Esophagus muscularis mucosa (tissue), 4 donors: ENCODE results near the gene NCL. TPM values are rescaled to one million over a fixed set of nuclear protein-coding genes. Genes with fewer than 3 reads are reported as not detected.
"Not testable (repeated sequence)": the region's sequence is repeated elsewhere in the genome, so short reads cannot be mapped to it uniquely, and the experiment has no call there.

Experiments
- DNase-seq: peaks from one replicate; pipeline ENCODE4 v3.0.0-alpha.2; 2017; ENCODE audit errors: extremely low spot score
- H3K27ac ChIP-seq, 4 donors: fragments of 200-600 bp; sonication (generic); replicated peaks in 1 of 4; 1 replicate in 3 of 4; 2 replicates in 1 of 4; pipeline ENCODE4 v1.5.1; 2016 to 2019; ENCODE audit warnings: mild to moderate bottlenecking in 1 of 4
- H3K27me3 ChIP-seq, 4 donors: fragments of 200-600 bp; sonication (generic); one replicate each; pipeline versions ENCODE4 v1.5.1 to v1.6.0; 2016 to 2019
- H3K36me3 ChIP-seq, 4 donors: fragments of 200-600 bp; sonication (generic); one replicate each; pipeline ENCODE4 v1.5.1; 2016 to 2019
- H3K4me1 ChIP-seq, 4 donors: fragments of 200-600 bp; sonication (generic); one replicate each; pipeline ENCODE4 v1.5.1; 2016 to 2019
- H3K4me3 ChIP-seq, 4 donors: fragments of 200-600 bp; sonication (generic); 1 replicate in 2 of 4; 2 replicates in 2 of 4; pipeline ENCODE4 v1.5.1; 2016 to 2019; ENCODE audit warnings: mild to moderate bottlenecking in 4 of 4, moderate library complexity in 1 of 4
- H3K9me3 ChIP-seq, 4 donors: fragments of 200-600 bp; sonication (generic); 1 replicate in 3 of 4; 2 replicates in 1 of 4; pipeline ENCODE4 v1.5.1; 2016 to 2019
- EP300 ChIP-seq: sonication (generic); formaldehyde crosslinking; IDR thresholded peaks from one replicate; pipeline ENCODE4 v1.6.1; 2017; ENCODE audit warnings: antibody characterized with exemption
- POLR2A ChIP-seq: fragments of 450-650 bp; IDR thresholded peaks from one replicate; pipeline ENCODE4 v1.6.1; 2017; ENCODE audit warnings: antibody characterized with exemption, moderate library complexity, mild to moderate bottlenecking, low read depth
- POLR2AphosphoS5 ChIP-seq, 2 donors: sonication (generic); formaldehyde crosslinking; IDR thresholded peaks; one replicate each; pipeline ENCODE4 v1.6.1; 2017; ENCODE audit warnings: antibody characterized with exemption in 2 of 2
- WGBS: methylation state at CpG from one replicate; pipeline ENCODE4 v1.1.5; 2018; 5-methylcytosine and 5-hydroxymethylcytosine counted together
- intact Hi-C: fragments of 100-400 bp; cut with DNase I; formaldehyde crosslinking; loops from one replicate; pipeline ENCODE4 v1.15.1; 2023
- total RNA-seq, 4 donors: library from RNA; depleted of rRNA; stranded (reverse); fragments of >200 nt; gene quantifications; one replicate each; pipeline versions ENCODE4 v1.1.0 to v1.2.1, GENCODE V29; 2016
- TF ChIP-seq, protein P1 (sequence below), 3 experiments: fragments of 200-600 bp in 2 of 3; fragments of 450-650 bp in 1 of 3; sonication (generic) in 2 of 3; IDR thresholded peaks; one replicate each; pipeline ENCODE4 v1.5.1; 2017 to 2019; ENCODE audit warnings: antibody characterized with exemption in 3 of 3, mild to moderate bottlenecking in 2 of 3, moderate library complexity in 1 of 3

The NCL gene
- total RNA-seq, 4 donors from 2014 or later = 120 to 238 (median 161) TPM

DNA sequence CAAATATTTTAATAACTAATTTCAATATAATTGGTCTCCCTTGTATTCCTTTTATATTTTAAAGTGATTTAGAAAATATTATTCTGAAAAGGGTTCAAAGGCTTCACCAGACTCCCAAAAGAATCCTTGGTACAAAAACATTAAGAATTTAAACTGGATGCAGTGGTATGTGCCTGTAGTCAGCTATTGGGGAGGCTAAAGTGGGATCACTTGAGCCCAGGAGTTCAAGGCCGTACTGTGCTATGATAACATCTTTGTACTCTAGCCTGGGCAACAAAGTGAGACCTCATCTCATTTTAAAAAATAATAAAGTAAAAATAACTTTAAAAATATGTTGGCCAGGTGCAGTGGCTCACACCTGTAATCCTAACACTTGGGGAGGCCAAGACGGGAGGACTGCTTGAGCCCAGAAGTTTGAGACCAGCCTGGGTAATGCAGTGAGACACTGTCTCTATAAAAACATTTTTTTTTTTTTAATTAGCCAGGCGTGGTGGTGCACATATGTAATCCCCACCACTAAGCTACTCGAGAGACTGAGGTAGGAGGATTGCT, 14.7 kb downstream of the NCL start:
- Histone ChIP-seq H3K4me3 (no peak overlapping the region), H3K9me3 (no peaks in the 10 kb centered on the region), H3K4me1 (peaks cover 0 to 15% (median 8%) of the 10 kb centered on the region in 4 donors), H3K27ac (no peak overlapping the region), H3K27me3 (no peaks in the 10 kb centered on the region), H3K36me3 (peaks cover 9 to 24% (median 21%) of the 10 kb centered on the region in 4 donors)
- WGBS = 93% methylated on average over 4 of the region's 4 CpGs
- no peak for TF ChIP-seq POLR2A
- no peak for TF ChIP-seq POLR2AphosphoS5 (IDR thresholded peaks at IDR 0.05)
- TF ChIP-seq, protein P1, sequence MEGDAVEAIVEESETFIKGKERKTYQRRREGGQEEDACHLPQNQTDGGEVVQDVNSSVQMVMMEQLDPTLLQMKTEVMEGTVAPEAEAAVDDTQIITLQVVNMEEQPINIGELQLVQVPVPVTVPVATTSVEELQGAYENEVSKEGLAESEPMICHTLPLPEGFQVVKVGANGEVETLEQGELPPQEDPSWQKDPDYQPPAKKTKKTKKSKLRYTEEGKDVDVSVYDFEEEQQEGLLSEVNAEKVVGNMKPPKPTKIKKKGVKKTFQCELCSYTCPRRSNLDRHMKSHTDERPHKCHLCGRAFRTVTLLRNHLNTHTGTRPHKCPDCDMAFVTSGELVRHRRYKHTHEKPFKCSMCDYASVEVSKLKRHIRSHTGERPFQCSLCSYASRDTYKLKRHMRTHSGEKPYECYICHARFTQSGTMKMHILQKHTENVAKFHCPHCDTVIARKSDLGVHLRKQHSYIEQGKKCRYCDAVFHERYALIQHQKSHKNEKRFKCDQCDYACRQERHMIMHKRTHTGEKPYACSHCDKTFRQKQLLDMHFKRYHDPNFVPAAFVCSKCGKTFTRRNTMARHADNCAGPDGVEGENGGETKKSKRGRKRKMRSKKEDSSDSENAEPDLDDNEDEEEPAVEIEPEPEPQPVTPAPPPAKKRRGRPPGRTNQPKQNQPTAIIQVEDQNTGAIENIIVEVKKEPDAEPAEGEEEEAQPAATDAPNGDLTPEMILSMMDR (IDR thresholded peaks at IDR 0.05) = no peak
- TF ChIP-seq EP300 = no peak
- DNase-seq = no peak
- intact Hi-C loops = no loop called here

GRCh38 chr2:231436957-231437356, 27.3 kb downstream of the NCL start:
- H3K27me3 ChIP-seq = no peaks in the 10 kb centered on the region
- no peak overlapping the region for H3K27ac ChIP-seq
- no peak for DNase-seq
- no peaks in the 10 kb centered on the region for H3K4me1 ChIP-seq
- WGBS = 86% methylated on average over 13 of the region's 13 CpGs
- no peaks in the 10 kb centered on the region for H3K36me3 ChIP-seq
- no peaks in the 10 kb centered on the region for H3K9me3 ChIP-seq
- TF ChIP-seq, protein P1 (IDR thresholded peaks at IDR 0.05) = no peak
- TF ChIP-seq POLR2A (no peak), EP300 (no peak), POLR2AphosphoS5 (IDR thresholded peaks at IDR 0.05) (no peak)
- H3K4me3 ChIP-seq = no peak overlapping the region
- intact Hi-C loops = no loop called here

DNA sequence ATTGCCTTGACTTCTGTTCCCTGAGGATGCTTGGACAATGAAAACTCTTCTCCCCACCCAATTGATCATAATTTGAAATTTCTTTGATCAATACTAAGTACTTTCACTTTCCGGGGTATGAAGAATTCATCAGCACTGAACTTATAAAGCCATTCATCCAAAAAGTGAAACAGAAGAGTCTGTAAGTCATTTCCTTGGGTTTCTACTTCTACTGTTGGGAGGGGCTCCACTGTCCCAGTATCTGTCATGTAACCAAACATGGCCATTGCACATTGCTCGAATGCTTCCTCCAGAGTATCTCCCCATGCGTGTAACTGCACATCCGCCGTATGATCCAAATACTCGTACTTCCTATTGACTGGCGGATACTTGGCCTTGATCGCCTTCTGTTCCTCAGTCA, 30.3 kb downstream of the NCL start:
- no peak overlapping the region for H3K4me3 ChIP-seq
- no peaks in the 10 kb centered on the region for H3K36me3 ChIP-seq
- H3K27ac ChIP-seq = no peak overlapping the region
- WGBS = 77% methylated on average over 8 of the region's 8 CpGs
- H3K4me1 ChIP-seq = no peaks in the 10 kb centered on the region
- no peak for DNase-seq
- H3K9me3 ChIP-seq = no peaks in the 10 kb centered on the region
- no peak for TF ChIP-seq POLR2AphosphoS5 (IDR thresholded peaks at IDR 0.05)
- no peak for TF ChIP-seq EP300
- TF ChIP-seq POLR2A = no peak
- TF ChIP-seq, protein P1 (IDR thresholded peaks at IDR 0.05) = no peak
- intact Hi-C loops = no loop called here
- no peaks in the 10 kb centered on the region for H3K27me3 ChIP-seq

DNA sequence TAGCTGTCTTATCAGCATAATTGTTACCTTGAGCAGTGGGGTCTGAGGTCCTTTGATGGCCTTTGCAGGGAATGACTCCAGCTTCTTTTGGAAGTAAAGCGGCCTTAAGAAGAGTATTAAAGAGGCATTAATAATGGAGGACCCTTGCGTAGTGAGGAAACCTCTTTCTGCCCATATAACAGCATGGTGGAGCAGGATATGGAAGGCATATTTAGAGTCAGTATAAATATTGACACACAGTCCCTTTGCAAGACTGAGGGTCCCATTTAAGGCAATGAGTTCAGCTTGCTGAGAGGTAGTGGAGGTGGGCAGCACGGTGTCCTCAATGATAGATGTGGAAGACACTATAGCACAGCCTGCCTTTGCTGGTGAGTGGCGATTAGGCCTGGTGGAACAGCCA, 32.7 kb downstream of the NCL start:
- DNase-seq = no peak
- no peaks in the 10 kb centered on the region for H3K27me3 ChIP-seq
- intact Hi-C loops = no loop called here
- no peaks in the 10 kb centered on the region for H3K36me3 ChIP-seq
- no peaks in the 10 kb centered on the region for H3K9me3 ChIP-seq
- no peaks in the 10 kb centered on the region for H3K4me1 ChIP-seq
- WGBS = 89% methylated on average over 4 of the region's 4 CpGs
- H3K27ac ChIP-seq = no peak overlapping the region
- H3K4me3 ChIP-seq = no peak overlapping the region
- TF ChIP-seq POLR2AphosphoS5 (IDR thresholded peaks at IDR 0.05) (no peak), POLR2A (no peak), EP300 (no peak)
- TF ChIP-seq, protein P1 (IDR thresholded peaks at IDR 0.05) = no peak

- H3K27me3 ChIP-seq, H3K9me3 ChIP-seq, H3K4me1 ChIP-seq, intact Hi-C loops, DNase-seq, H3K27ac ChIP-seq, H3K4me3 ChIP-seq, H3K36me3 ChIP-seq: not testable (repeated sequence)
- WGBS = 91% methylated on average over 4 of the region's 4 CpGs
Observed at GRCh38 chr2:231430437-231430836, 33.8 kb downstream of the NCL start.
